ENCODE measurements around the gene SMAD3. TPM values are rescaled to one million over a fixed set of nuclear protein-coding genes. Genes with fewer than 3 reads are reported as not detected.

SMAD3 gene
- polyA plus RNA-seq, 3 donors: 45.3 to 57.4 (median 53.1) TPM

GRCh38 chr15:67161412-67161811 is 96.0 kb downstream of the SMAD3 start:
- no peak for DNase-seq

GRCh38 chr15:67161881-67162280 is 96.5 kb downstream of the SMAD3 start:
- no peak for DNase-seq

- no peak for DNase-seq
These were observed 97.8 kb downstream of the SMAD3 start for GRCh38 chr15:67163180-67163579.

- no peak for DNase-seq
These were observed 99.0 kb downstream of the SMAD3 start for GRCh38 chr15:67164401-67164791.

GRCh38 chr15:67164811-67165253 is 99.4 kb downstream of the SMAD3 start:
- DNase-seq: no peak

- no peak for DNase-seq
These were observed 100.2 kb downstream of the SMAD3 start for GRCh38 chr15:67165254-67166253.

GRCh38 chr15:67166280-67167009 is 101.0 kb downstream of the SMAD3 start:
- no peak for DNase-seq

GRCh38 chr15:67167091-67167490 is 101.7 kb downstream of the SMAD3 start:
- DNase-seq: no peak

- DNase-seq: no peak
These were observed 103.3 kb downstream of the SMAD3 start for GRCh38 chr15:67168694-67169093.

GRCh38 chr15:67170143-67170925 is 104.9 kb downstream of the SMAD3 start:
- peak; percentile 60 for DNase-seq

GRCh38 chr15:67171471-67171870 is 106.1 kb downstream of the SMAD3 start:
- DNase-seq: no peak

GRCh38 chr15:67172172-67172571 is 106.8 kb downstream of the SMAD3 start:
- DNase-seq: no peak

GRCh38 chr15:67173005-67173404 is 107.6 kb downstream of the SMAD3 start:
- no peak for DNase-seq

GRCh38 chr15:67173786-67174185 is 108.4 kb downstream of the SMAD3 start:
- no peak for DNase-seq

GRCh38 chr15:67174446-67174845 is 109.0 kb downstream of the SMAD3 start:
- no peak for DNase-seq

- no peak for DNase-seq
These were observed 109.6 kb downstream of the SMAD3 start for GRCh38 chr15:67174864-67175573.

GRCh38 chr15:67175643-67176071 is 110.3 kb downstream of the SMAD3 start:
- no peak for DNase-seq

- DNase-seq: no peak
These were observed 111.0 kb downstream of the SMAD3 start for GRCh38 chr15:67176195-67176971.

- no peak for DNase-seq
These were observed 112.3 kb downstream of the SMAD3 start for GRCh38 chr15:67177752-67178151.

GRCh38 chr15:67178569-67179210 is 113.3 kb downstream of the SMAD3 start:
- no peak for DNase-seq

Measured in renal pelvis (tissue), 4 donors.